Suprapubic skin (tissue), 4 donors: ENCODE measurements around the gene FCRL2. TPM values are rescaled to one million over a fixed set of nuclear protein-coding genes. Genes with fewer than 3 reads are reported as not detected.

Source experiments
- DNase-seq, 2 donors: peaks; one replicate each; pipeline ENCODE4 v3.0.0-alpha.2; 2019; ENCODE audit warnings: low spot score in 2 of 2
- H3K27ac ChIP-seq: fragments of 200-600 bp; sonication (generic); one replicate; pipeline ENCODE4 v1.5.1; 2019
- H3K27me3 ChIP-seq: fragments of 200-600 bp; sonication (generic); one replicate; pipeline ENCODE4 v1.5.1; 2019
- H3K36me3 ChIP-seq: fragments of 200-600 bp; sonication (generic); one replicate; pipeline ENCODE4 v1.5.1; 2019
- H3K4me1 ChIP-seq: fragments of 200-600 bp; sonication (generic); one replicate; pipeline ENCODE4 v1.5.1; 2019
- H3K4me3 ChIP-seq: fragments of 200-600 bp; sonication (generic); one replicate; pipeline ENCODE4 v1.5.1; 2019; ENCODE audit warnings: mild to moderate bottlenecking
- H3K9me3 ChIP-seq: fragments of 200-600 bp; sonication (generic); one replicate; pipeline ENCODE4 v1.5.1; 2019
- EP300 ChIP-seq: sonication (generic); formaldehyde crosslinking; IDR thresholded peaks from one replicate; pipeline ENCODE4 v1.6.1; 2017; ENCODE audit warnings: antibody characterized with exemption
- POLR2A ChIP-seq, 2 donors: fragments of 450-650 bp; IDR thresholded peaks; one replicate each; pipeline ENCODE4 v1.6.1; 2017; ENCODE audit warnings: antibody characterized with exemption in 2 of 2, mild to moderate bottlenecking in 2 of 2, moderate library complexity in 2 of 2
- POLR2AphosphoS5 ChIP-seq, 3 donors: sonication (generic); formaldehyde crosslinking; IDR thresholded peaks; one replicate each; pipeline ENCODE4 v1.6.1; 2017; ENCODE audit warnings: antibody characterized with exemption in 3 of 3
- WGBS: methylation state at CpG from one replicate; pipeline ENCODE4 v1.1.5; 2018; 5-methylcytosine and 5-hydroxymethylcytosine counted together
- total RNA-seq, 4 donors: library from RNA; depleted of rRNA; stranded (reverse); fragments of >200 nt; gene quantifications; one replicate each; pipeline ENCODE4 v1.1.0, GENCODE V29; 2016
- TF ChIP-seq, protein P1 (sequence below), 2 donors: fragments of 200-600 bp in 1 of 2; fragments of 450-650 bp in 1 of 2; sonication (generic) in 1 of 2; IDR thresholded peaks; one replicate each; pipeline ENCODE4 v1.5.1; 2016 to 2019; ENCODE audit warnings: antibody characterized with exemption in 2 of 2, mild to moderate bottlenecking in 1 of 2, moderate library complexity in 1 of 2

Gene FCRL2
- total RNA-seq, 4 donors from 2014 or later = not detected

DNA sequence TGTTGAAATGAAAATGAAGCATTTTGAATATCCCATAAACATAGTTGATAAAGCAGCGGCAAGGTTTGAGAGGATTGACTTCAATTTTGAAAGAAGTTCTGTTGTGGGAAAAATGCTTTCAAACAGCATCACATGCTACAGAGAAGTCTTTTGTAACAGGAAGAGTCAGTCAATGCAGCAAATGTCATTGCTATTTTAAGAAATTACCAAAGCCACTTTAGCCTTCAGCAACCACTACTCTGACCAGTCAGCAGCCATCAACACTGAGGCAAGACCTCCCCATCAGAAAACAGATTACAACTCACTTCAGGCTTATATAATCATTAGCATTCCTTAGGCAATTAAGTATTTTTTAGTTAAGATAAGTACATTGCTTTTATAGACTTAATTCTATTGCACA is 42.6 kb downstream of the FCRL2 start:
- WGBS = 89% methylated on average over 1 of the region's 1 CpG
- no peak for TF ChIP-seq POLR2A (IDR thresholded peaks at IDR 0.05)
- TF ChIP-seq, protein P1, sequence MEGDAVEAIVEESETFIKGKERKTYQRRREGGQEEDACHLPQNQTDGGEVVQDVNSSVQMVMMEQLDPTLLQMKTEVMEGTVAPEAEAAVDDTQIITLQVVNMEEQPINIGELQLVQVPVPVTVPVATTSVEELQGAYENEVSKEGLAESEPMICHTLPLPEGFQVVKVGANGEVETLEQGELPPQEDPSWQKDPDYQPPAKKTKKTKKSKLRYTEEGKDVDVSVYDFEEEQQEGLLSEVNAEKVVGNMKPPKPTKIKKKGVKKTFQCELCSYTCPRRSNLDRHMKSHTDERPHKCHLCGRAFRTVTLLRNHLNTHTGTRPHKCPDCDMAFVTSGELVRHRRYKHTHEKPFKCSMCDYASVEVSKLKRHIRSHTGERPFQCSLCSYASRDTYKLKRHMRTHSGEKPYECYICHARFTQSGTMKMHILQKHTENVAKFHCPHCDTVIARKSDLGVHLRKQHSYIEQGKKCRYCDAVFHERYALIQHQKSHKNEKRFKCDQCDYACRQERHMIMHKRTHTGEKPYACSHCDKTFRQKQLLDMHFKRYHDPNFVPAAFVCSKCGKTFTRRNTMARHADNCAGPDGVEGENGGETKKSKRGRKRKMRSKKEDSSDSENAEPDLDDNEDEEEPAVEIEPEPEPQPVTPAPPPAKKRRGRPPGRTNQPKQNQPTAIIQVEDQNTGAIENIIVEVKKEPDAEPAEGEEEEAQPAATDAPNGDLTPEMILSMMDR (IDR thresholded peaks at IDR 0.05) = no peak
- H3K4me1 ChIP-seq = no peaks in the 10 kb centered on the region
- H3K36me3 ChIP-seq = no peaks in the 10 kb centered on the region
- H3K4me3 ChIP-seq = no peak overlapping the region
- H3K27me3 ChIP-seq = no peaks in the 10 kb centered on the region
- no peaks in the 10 kb centered on the region for H3K9me3 ChIP-seq
- H3K27ac ChIP-seq = no peak overlapping the region
- no peak for DNase-seq

DNA sequence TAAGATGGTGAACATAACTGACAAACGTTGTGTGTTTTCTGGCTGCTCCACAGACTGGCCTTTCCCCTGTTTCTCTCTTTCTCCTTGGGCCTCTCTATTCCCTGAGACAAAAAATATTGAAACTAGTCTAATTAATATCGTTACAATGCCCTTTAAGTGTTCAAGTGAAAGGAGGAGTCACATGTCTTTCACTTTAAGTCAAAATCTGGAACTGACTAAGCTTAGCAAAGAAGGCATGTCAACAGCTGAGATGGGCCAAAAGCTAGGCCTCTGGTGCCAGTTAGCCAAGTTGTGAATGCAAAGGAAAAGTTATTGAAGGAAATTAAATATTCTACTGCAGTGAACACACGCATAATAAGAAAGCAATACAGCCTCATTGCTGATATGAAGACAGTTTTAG is 44.2 kb downstream of the FCRL2 start:
- Histone ChIP-seq H3K9me3 (no peaks in the 10 kb centered on the region), H3K36me3 (no peaks in the 10 kb centered on the region), H3K27me3 (no peaks in the 10 kb centered on the region), H3K27ac (no peak overlapping the region), H3K4me1 (no peaks in the 10 kb centered on the region), H3K4me3 (no peak overlapping the region)
- WGBS = 72% methylated on average over 3 of the region's 3 CpGs
- DNase-seq = no peak
- TF ChIP-seq, protein P1 (IDR thresholded peaks at IDR 0.05) = no peak
- no peak for TF ChIP-seq EP300
- TF ChIP-seq POLR2A (IDR thresholded peaks at IDR 0.05) = no peak
- no peak for TF ChIP-seq POLR2AphosphoS5 (IDR thresholded peaks at IDR 0.05)

DNA sequence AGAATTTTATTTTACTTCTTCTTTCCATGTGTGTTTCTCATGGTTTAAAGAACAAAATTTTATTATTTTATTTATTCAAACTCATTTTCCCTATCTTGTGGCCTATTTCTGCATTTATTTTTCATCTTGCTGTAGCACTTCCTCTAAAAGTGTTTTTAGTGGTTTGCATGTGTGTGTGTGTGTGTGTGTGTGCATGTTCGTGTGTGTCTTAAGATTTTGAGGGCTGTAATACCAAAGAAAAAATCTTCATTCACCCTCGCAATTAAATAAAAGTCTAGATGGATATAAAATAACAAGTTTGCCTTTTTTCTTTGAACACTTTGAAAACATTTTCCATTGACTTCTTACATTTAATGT is 51.7 kb downstream of the FCRL2 start:
- Histone ChIP-seq H3K4me3 (no peak overlapping the region), H3K27ac (no peak overlapping the region), H3K27me3 (no peaks in the 10 kb centered on the region), H3K4me1 (no peaks in the 10 kb centered on the region), H3K36me3 (no peaks in the 10 kb centered on the region), H3K9me3 (peaks cover 5% of the 10 kb centered on the region)
- TF ChIP-seq POLR2AphosphoS5 (IDR thresholded peaks at IDR 0.05) (no peak), EP300 (no peak), POLR2A (IDR thresholded peaks at IDR 0.05) (no peak)
- TF ChIP-seq, protein P1 (IDR thresholded peaks at IDR 0.05) = no peak
- WGBS = 59% methylated on average over 2 of the region's 2 CpGs
- DNase-seq = no peak

DNA sequence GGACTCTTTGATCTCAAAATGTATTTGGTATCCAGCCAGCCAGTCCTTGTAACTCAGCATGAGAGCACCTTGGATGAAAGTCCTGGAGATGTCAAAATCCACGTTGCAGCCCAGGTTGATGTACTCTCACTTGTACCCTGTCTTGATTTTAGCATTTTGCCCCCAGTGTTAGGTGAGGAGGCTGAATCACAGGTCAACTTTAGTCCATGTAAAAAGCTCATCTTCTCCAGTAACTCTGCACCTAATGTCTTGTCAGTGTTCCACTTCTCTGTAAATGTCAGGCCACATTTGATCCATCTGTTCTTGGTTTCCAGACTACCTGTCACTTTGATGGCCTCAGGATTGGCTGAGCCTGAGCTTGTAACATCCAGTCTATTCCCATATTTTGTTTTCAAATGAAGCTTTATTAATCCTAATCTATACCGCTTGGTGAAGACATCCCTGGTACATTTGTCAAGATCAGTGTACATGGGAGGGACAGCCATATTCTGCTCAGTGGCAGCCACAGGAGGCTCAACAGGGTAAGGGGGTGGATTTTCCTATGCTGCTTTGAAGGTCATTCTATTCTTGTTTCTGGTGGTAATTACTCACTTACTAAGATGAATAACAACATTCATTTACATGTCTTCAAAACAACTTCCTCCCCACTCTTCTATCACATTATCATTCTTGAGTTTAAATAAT is 52.3 kb downstream of the FCRL2 start:
- TF ChIP-seq POLR2A (IDR thresholded peaks at IDR 0.05) (no peak), POLR2AphosphoS5 (IDR thresholded peaks at IDR 0.05) (no peak), EP300 (no peak)
- TF ChIP-seq, protein P1 (IDR thresholded peaks at IDR 0.05) = no peak
- Histone ChIP-seq H3K27me3 (no peaks in the 10 kb centered on the region), H3K27ac (no peak overlapping the region), H3K4me1 (no peaks in the 10 kb centered on the region), H3K36me3 (no peaks in the 10 kb centered on the region), H3K9me3 (peaks cover 5% of the 10 kb centered on the region), H3K4me3 (no peak overlapping the region)
- no peak for DNase-seq
- 77% methylated on average over 2 of the region's 2 CpGs for WGBS

DNA sequence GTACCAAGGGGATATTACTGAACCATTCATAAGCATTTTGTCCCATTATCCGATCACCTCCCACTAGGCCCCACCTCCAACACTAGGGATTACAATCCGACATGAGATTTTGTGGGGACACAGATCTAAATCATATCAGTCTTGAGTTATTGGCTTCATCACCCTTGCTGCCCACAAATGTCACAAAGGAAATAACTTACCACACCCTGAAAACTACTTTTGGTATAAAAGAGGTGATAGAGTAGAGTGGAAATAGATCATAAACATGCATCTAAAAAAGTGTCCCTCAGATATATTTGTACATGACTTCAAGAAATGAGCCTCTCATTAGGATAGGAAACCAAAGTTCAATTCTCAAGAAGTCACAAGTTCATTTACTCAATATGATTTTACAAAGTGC is 53.8 kb downstream of the FCRL2 start:
- DNase-seq = no peak
- Histone ChIP-seq H3K27me3 (no peaks in the 10 kb centered on the region), H3K27ac (no peak overlapping the region), H3K4me1 (no peaks in the 10 kb centered on the region), H3K4me3 (no peak overlapping the region), H3K36me3 (no peaks in the 10 kb centered on the region), H3K9me3 (peaks cover 5% of the 10 kb centered on the region)
- WGBS = 93% methylated on average over 2 of the region's 2 CpGs
- TF ChIP-seq, protein P1 (IDR thresholded peaks at IDR 0.05) = no peak
- TF ChIP-seq POLR2AphosphoS5 (IDR thresholded peaks at IDR 0.05) (no peak), EP300 (no peak), POLR2A (IDR thresholded peaks at IDR 0.05) (no peak)
